Smooth muscle cell of the brain vasculature (primary cell): ENCODE measurements around the gene LRRK2.

ENCODE experiments used
- DNase-seq: peaks from one replicate; pipeline ENCODE4 v3.0.0-alpha.2; 2012; ENCODE audit warnings: low read depth, low spot score

Gene LRRK2

DNA sequence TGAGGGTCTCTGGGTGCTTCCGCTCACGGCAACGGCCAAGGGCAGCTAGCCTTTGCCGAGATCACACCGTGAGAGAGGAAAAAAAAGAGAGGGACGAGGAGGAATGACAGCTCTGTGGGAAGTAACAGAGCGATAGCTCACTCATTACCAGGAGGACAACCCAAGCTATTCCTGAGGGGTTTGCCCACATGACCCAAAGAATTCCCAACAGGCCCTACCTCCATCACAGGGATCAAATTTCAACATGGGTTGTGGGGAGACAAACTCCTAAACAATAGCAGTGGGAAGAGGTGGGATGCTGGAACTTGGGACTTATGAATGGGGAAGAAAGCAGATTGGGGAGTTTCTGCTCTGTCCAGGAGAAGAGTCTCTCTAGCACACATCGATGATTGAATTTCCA, 180.6 kb downstream of the LRRK2 start:
- DNase-seq, result no peak
